GM12864 (cell line): ENCODE measurements around the gene EIF2D.
A peak's percentile ranks its signal among the peaks of the same experiment; 100 is the strongest.

Experiments used
- DNase-seq: peaks from one replicate; pipeline ENCODE4 v3.0.0-alpha.2; 2011; ENCODE audit warnings: low read depth
- H3K4me3 ChIP-seq: 2 replicates; pipeline ENCODE4 v1.5.1; 2011; ENCODE audit warnings: mild to moderate bottlenecking, low read depth, low read length, control low read depth
- CTCF ChIP-seq: IDR thresholded peaks from 2 replicates; pipeline ENCODE4 v1.5.1; 2011; ENCODE audit warnings: low read depth, mild to moderate bottlenecking, moderate library complexity, low read length, control low read depth, inconsistent platforms; ENCODE audit errors: missing control alignments

EIF2D gene

GRCh38 chr1:206547104-206547503 is 65.2 kb downstream of the EIF2D start:
- H3K4me3 ChIP-seq: no peak overlapping the region
- TF ChIP-seq CTCF: no peak
- DNase-seq: no peak

DNA sequence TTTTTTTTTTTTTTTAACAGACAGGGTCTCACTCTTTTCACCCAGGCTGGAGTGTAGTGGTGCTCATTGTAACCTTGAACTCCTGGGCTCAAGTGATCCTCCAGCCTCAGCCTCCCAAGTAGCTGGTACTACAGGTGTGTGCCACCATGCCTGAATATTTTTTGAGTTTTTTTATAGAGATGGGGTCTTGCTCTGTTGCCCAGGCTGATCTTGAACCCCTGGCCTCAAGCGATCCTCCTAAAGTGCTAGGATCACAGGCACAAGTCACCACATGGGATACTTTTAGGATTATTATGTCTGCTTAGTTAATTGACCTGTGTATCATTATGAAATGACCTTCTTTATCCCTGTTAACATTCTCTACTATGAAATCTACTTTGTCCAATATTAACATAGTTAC is 66.9 kb downstream of the EIF2D start:
- no peak overlapping the region for H3K4me3 ChIP-seq
- no peak for DNase-seq
- no peak for TF ChIP-seq CTCF

GRCh38 chr1:206544562-206545257 is 67.6 kb downstream of the EIF2D start:
- H3K4me3 ChIP-seq: no peak overlapping the region
- DNase-seq: no peak
- peak; percentile 90 for TF ChIP-seq CTCF
